Adrenal gland (tissue), 12 donors: ENCODE results near the gene PNLDC1. TPM values are rescaled to one million over a fixed set of nuclear protein-coding genes. Genes with fewer than 3 reads are reported as not detected.
"Not testable (repeated sequence)": the region's sequence is repeated elsewhere in the genome, so short reads cannot be mapped to it uniquely, and the experiment has no call there.

Experiments
- DNase-seq, 7 donors: peaks; one replicate each; pipeline ENCODE4 v3.0.0-alpha.2; 2019 to 2020
- H3K27ac ChIP-seq, 5 donors: fragments of 200-600 bp; sonication (generic) in 4 of 5; 1 replicate in 3 of 5; 2 replicates in 2 of 5; pipeline versions ENCODE4 v1.5.1 to v1.8.0; 2016 to 2020; ENCODE audit warnings: mild to moderate bottlenecking in 1 of 5
- H3K27me3 ChIP-seq: fragments of 200-600 bp; 2 replicates; pipeline ENCODE4 v1.8.0; 2021
- H3K36me3 ChIP-seq, 2 donors: fragments of 200-600 bp; replicated peaks in 1 of 2; 1 replicate in 1 of 2; 2 replicates in 1 of 2; pipeline versions ENCODE4 v1.5.1 to v1.8.0; 2018 to 2022
- H3K4me1 ChIP-seq, 2 donors: fragments of 200-600 bp; replicated peaks in 1 of 2; 1 replicate in 1 of 2; 2 replicates in 1 of 2; pipeline versions ENCODE4 v1.5.1 to v1.8.0; 2018 to 2021
- H3K4me3 ChIP-seq, 4 donors: fragments of 200-600 bp; sonication (generic) in 3 of 4; one replicate each; pipeline ENCODE4 v1.5.1; 2016 to 2018
- H3K9me3 ChIP-seq, 3 donors: fragments of 200-600 bp; sonication (generic) in 1 of 3; replicated peaks in 1 of 3; 1 replicate in 2 of 3; 2 replicates in 1 of 3; pipeline versions ENCODE4 v1.5.1 to v1.8.0; 2016 to 2021
- CTCF ChIP-seq, 6 experiments: fragments of 450-650 bp in 4 of 6; fragments of 200-600 bp in 2 of 6; sonication (generic) in 1 of 6; IDR thresholded peaks; 1 replicate in 5 of 6; 2 replicates in 1 of 6; pipeline versions ENCODE4 v1.5.1 to v1.8.0; 2016 to 2021; ENCODE audit warnings: antibody characterized with exemption in 6 of 6, mild to moderate bottlenecking in 2 of 6, moderate library complexity in 1 of 6
- POLR2A ChIP-seq, 2 donors: fragments of 450-650 bp; IDR thresholded peaks; one replicate each; pipeline ENCODE4 v1.6.1; 2017; ENCODE audit warnings: antibody characterized with exemption in 2 of 2, mild to moderate bottlenecking in 2 of 2, moderate library complexity in 1 of 2
- WGBS, 4 donors: extraction: QIAGEN DNeasy Blood & Tissue Kit in 2 of 4; methylation state at CpG; one replicate each; pipeline versions ENCODE4 v1.1.5 to v1.1.7; 2013 to 2017; 5-methylcytosine and 5-hydroxymethylcytosine counted together
- intact Hi-C, 2 donors: fragments of 100-400 bp; cut with DNase I; formaldehyde crosslinking; loops; one replicate each; pipeline versions ENCODE4 v1.14.1 to v1.15.0; 2022 to 2023
- polyA plus RNA-seq, 3 donors: library from polyadenylated mRNA; stranded (reverse); fragments of 200-250 nt in 2 of 3; fragments of 350-450 nt in 1 of 3; fragmentation: Illumina TruSeq in 1 of 3; extraction: RNeasy Lipid Tissue Mini Kit (QIAGEN cat#74804) in 1 of 3; gene quantifications; one replicate each; pipeline ENCODE4 v1.2.3, GENCODE V29; 2013 to 2014
- total RNA-seq, 9 donors: library from RNA; depleted of rRNA in 4 of 9; stranded (reverse); fragments of >200 nt in 4 of 9; fragments of 120-200 nt in 1 of 9; fragmentation: NEBNext Ultra II Directional in 1 of 9; extraction: Animal tissue kit (Norgen Biotek cat#: 25700) in 1 of 9; gene quantifications; one replicate each; pipeline versions ENCODE4 v1.1.0 to v1.2.4, GENCODE V29; 2013 to 2023
- donor health status: healthy with polysubstance abuse.
- donor health status: Bipolar disorder and iron deficiency.
- donor health status: DM: yes; HTN: yes; CAD: no.
- donor health status: DM: no; HTN: no; CAD: no.
- donor health status: DM: no; HTN: no; CAD: no.
- donor health status: DM: yes; HTN: yes; CAD: no.

The PNLDC1 gene
- total and polyA plus RNA-seq, 12 donors, result 0.07 to 2.9 (median 0.39) TPM; not detected in 7

GRCh38 chr6:159809149-159809548, 9.1 kb downstream of the PNLDC1 start:
- 77 to 88% (median 84%) methylated on average over 4 of the region's 4 CpGs for WGBS, 4 donors
- H3K27me3 ChIP-seq, result no peaks in the 10 kb centered on the region
- TF ChIP-seq CTCF (IDR thresholded peaks at IDR 0.05), result no peak
- TF ChIP-seq POLR2A (IDR thresholded peaks at IDR 0.05), result no peak
- intact Hi-C loops, result no loop called here
- no peak overlapping the region for H3K27ac ChIP-seq
- peak in 1 of 7 donors; percentile 29 for DNase-seq
- H3K4me3 ChIP-seq, result no peak overlapping the region
- no peaks in the 10 kb centered on the region for H3K4me1 ChIP-seq
- no peaks in the 10 kb centered on the region for H3K36me3 ChIP-seq
- H3K9me3 ChIP-seq, result no peaks in the 10 kb centered on the region

- Histone ChIP-seq H3K4me1 (no peaks in the 10 kb centered on the region), H3K4me3 (no peak overlapping the region), H3K9me3 (no peaks in the 10 kb centered on the region), H3K27ac (no peak overlapping the region), H3K36me3 (no peaks in the 10 kb centered on the region), H3K27me3 (no peaks in the 10 kb centered on the region)
- WGBS, 4 donors, result 76 to 87% (median 85%) methylated on average over 9 of the region's 9 CpGs
- TF ChIP-seq CTCF (IDR thresholded peaks at IDR 0.05), result no peak
- no peak for TF ChIP-seq POLR2A (IDR thresholded peaks at IDR 0.05)
- intact Hi-C loops, result no loop called here
- no peak for DNase-seq
Measured at GRCh38 chr6:159813781-159814180, 13.7 kb downstream of the PNLDC1 start.

- TF ChIP-seq POLR2A (IDR thresholded peaks at IDR 0.05) (no peak), CTCF (IDR thresholded peaks at IDR 0.05) (no peak)
- Histone ChIP-seq H3K27me3 (no peaks in the 10 kb centered on the region), H3K4me3 (no peak overlapping the region), H3K27ac (no peak overlapping the region), H3K36me3 (no peaks in the 10 kb centered on the region), H3K9me3 (no peaks in the 10 kb centered on the region), H3K4me1 (no peaks in the 10 kb centered on the region)
- intact Hi-C loops, result no loop called here
- no peak for DNase-seq
- WGBS, 4 donors, result 73 to 92% (median 80%) methylated on average over 4 to 6 of the region's 6 CpGs
Measured at GRCh38 chr6:159815410-159815809, 15.3 kb downstream of the PNLDC1 start.

GRCh38 chr6:159816775-159817174, 16.7 kb downstream of the PNLDC1 start:
- H3K4me3 ChIP-seq, H3K27me3 ChIP-seq, H3K27ac ChIP-seq, H3K36me3 ChIP-seq, H3K9me3 ChIP-seq, intact Hi-C loops, DNase-seq, H3K4me1 ChIP-seq: not testable (repeated sequence)
- 78 to 87% (median 82%) methylated on average over 3 of the region's 3 CpGs for WGBS, 4 donors

GRCh38 chr6:159817951-159818739, 18.1 kb downstream of the PNLDC1 start:
- Histone ChIP-seq H3K27ac (no peak overlapping the region), H3K36me3 (no peaks in the 10 kb centered on the region), H3K4me1 (no peaks in the 10 kb centered on the region), H3K9me3 (no peaks in the 10 kb centered on the region), H3K4me3 (no peak overlapping the region), H3K27me3 (no peaks in the 10 kb centered on the region)
- 83 to 91% (median 85%) methylated on average over 22 to 23 of the region's 23 CpGs for WGBS, 4 donors
- no peak for DNase-seq
- intact Hi-C loops, result no loop called here
- TF ChIP-seq CTCF (IDR thresholded peaks at IDR 0.05) (no peak), POLR2A (IDR thresholded peaks at IDR 0.05) (no peak)
